ENCODE results near the gene ZDHHC21. TPM values are rescaled to one million over a fixed set of nuclear protein-coding genes. Genes with fewer than 3 reads are reported as not detected.

The ZDHHC21 gene
- total RNA-seq, result 1 to 10 TPM; 6.0 to 7.3 TPM

- DNase-seq (peak; percentile 77), ATAC-seq (ENCODE audit: low read depth) (peak; percentile 95)
- Mint-ChIP-seq H3K9me3 (no peaks in the 10 kb centered on the region), H3K27ac (peak within 1 kb of the TSS; percentile 91), H3K27me3 (peaks cover 6% of the 10 kb centered on the region), H3K4me1 (peaks cover 24% of the 10 kb centered on the region), H3K36me3 (peaks cover 7% of the 10 kb centered on the region), H3K4me3 (peak within 1 kb of the TSS; percentile 91)
- POLR2A ChIA-PET, result interaction anchor here (0.6 kb wide), 1 partner anchor 87 kb away, joined by 3 read pairs; no protein-coding TSS in a partner anchor
These were observed at the start of gene ZDHHC21 for GRCh38 chr9:14693251-14693861. Gene ZDHHC21 (minus strand): TSS chr9:14693432. CDS start chr9:14674340, 19,092 bp downstream.

GRCh38 chr9:14741369-14741768 lies 48.1 kb upstream of the ZDHHC21 start:
- Mint-ChIP-seq H3K4me3 (no peak overlapping the region), H3K36me3 (no peaks in the 10 kb centered on the region), H3K9me3 (no peaks in the 10 kb centered on the region), H3K27me3 (peaks cover 17% of the 10 kb centered on the region), H3K27ac (no peak overlapping the region), H3K4me1 (no peaks in the 10 kb centered on the region)
- no peak for ATAC-seq (ENCODE audit: low read depth)
- POLR2A ChIA-PET, result no interaction called here
- no peak for DNase-seq

GRCh38 chr9:14733133-14733532 lies 39.9 kb upstream of the ZDHHC21 start:
- DNase-seq (no peak), ATAC-seq (ENCODE audit: low read depth) (no peak)
- no peaks in the 10 kb centered on the region for H3K4me1 Mint-ChIP-seq
- H3K9me3 Mint-ChIP-seq, result no peaks in the 10 kb centered on the region
- no peak overlapping the region for H3K27ac Mint-ChIP-seq
- POLR2A ChIA-PET, result no interaction called here
- no peaks in the 10 kb centered on the region for H3K36me3 Mint-ChIP-seq
- H3K27me3 Mint-ChIP-seq, result peaks cover 12% of the 10 kb centered on the region
- no peak overlapping the region for H3K4me3 Mint-ChIP-seq

- DNase-seq (no peak), ATAC-seq (ENCODE audit: low read depth) (no peak)
- Mint-ChIP-seq H3K36me3 (no peaks in the 10 kb centered on the region), H3K27me3 (peaks cover 8% of the 10 kb centered on the region), H3K4me1 (no peaks in the 10 kb centered on the region), H3K4me3 (no peak overlapping the region), H3K9me3 (no peaks in the 10 kb centered on the region), H3K27ac (no peak overlapping the region)
- POLR2A ChIA-PET, result no interaction called here
These were observed 38.2 kb upstream of the ZDHHC21 start for GRCh38 chr9:14731294-14731981.

GRCh38 chr9:14730461-14730898 lies 37.2 kb upstream of the ZDHHC21 start:
- Mint-ChIP-seq H3K9me3 (no peaks in the 10 kb centered on the region), H3K4me1 (no peaks in the 10 kb centered on the region), H3K27ac (no peak overlapping the region), H3K36me3 (no peaks in the 10 kb centered on the region), H3K4me3 (no peak overlapping the region), H3K27me3 (peaks cover 8% of the 10 kb centered on the region)
- ATAC-seq (ENCODE audit: low read depth), result no peak
- POLR2A ChIA-PET, result no interaction called here
- DNase-seq, result no peak

- Mint-ChIP-seq H3K9me3 (no peaks in the 10 kb centered on the region), H3K4me3 (no peak overlapping the region), H3K27me3 (peaks cover 19% of the 10 kb centered on the region), H3K36me3 (no peaks in the 10 kb centered on the region), H3K27ac (no peak overlapping the region), H3K4me1 (no peaks in the 10 kb centered on the region)
- POLR2A ChIA-PET, result no interaction called here
- DNase-seq, result no peak
- ATAC-seq (ENCODE audit: low read depth), result no peak
These were observed 30.1 kb upstream of the ZDHHC21 start for GRCh38 chr9:14723301-14723700.

GRCh38 chr9:14722391-14723035 lies 29.3 kb upstream of the ZDHHC21 start, which contains the start of gene CER1:
Gene CER1 (minus strand): TSS chr9:14722733. CDS start chr9:14722672, 61 bp downstream.
- H3K9me3 Mint-ChIP-seq, result no peaks in the 10 kb centered on the region
- H3K27me3 Mint-ChIP-seq, result peaks cover 20% of the 10 kb centered on the region
- no peak within 1 kb of the TSS for H3K4me3 Mint-ChIP-seq
- H3K27ac Mint-ChIP-seq, result no peak within 1 kb of the TSS
- POLR2A ChIA-PET, result no interaction called here
- ATAC-seq (ENCODE audit: low read depth) (no peak), DNase-seq (no peak)
- no peaks in the 10 kb centered on the region for H3K4me1 Mint-ChIP-seq
- no peaks in the 10 kb centered on the region for H3K36me3 Mint-ChIP-seq

GRCh38 chr9:14719231-14719923 lies 26.1 kb upstream of the ZDHHC21 start:
- no peak overlapping the region for H3K4me3 Mint-ChIP-seq
- ATAC-seq (ENCODE audit: low read depth) (no peak), DNase-seq (no peak)
- no peaks in the 10 kb centered on the region for H3K9me3 Mint-ChIP-seq
- H3K27me3 Mint-ChIP-seq, result peaks cover 20% of the 10 kb centered on the region
- H3K4me1 Mint-ChIP-seq, result no peaks in the 10 kb centered on the region
- POLR2A ChIA-PET, result no interaction called here
- H3K27ac Mint-ChIP-seq, result no peak overlapping the region
- H3K36me3 Mint-ChIP-seq, result no peaks in the 10 kb centered on the region

GRCh38 chr9:14715102-14715501 lies 21.9 kb upstream of the ZDHHC21 start:
- no peaks in the 10 kb centered on the region for H3K36me3 Mint-ChIP-seq
- DNase-seq (no peak), ATAC-seq (ENCODE audit: low read depth) (no peak)
- no peak overlapping the region for H3K27ac Mint-ChIP-seq
- H3K9me3 Mint-ChIP-seq, result no peaks in the 10 kb centered on the region
- H3K27me3 Mint-ChIP-seq, result peaks cover 21% of the 10 kb centered on the region
- H3K4me3 Mint-ChIP-seq, result no peak overlapping the region
- POLR2A ChIA-PET, result no interaction called here
- no peaks in the 10 kb centered on the region for H3K4me1 Mint-ChIP-seq

GRCh38 chr9:14713187-14713767 lies 20.0 kb upstream of the ZDHHC21 start:
- no peak overlapping the region for H3K27ac Mint-ChIP-seq
- POLR2A ChIA-PET, result no interaction called here
- no peaks in the 10 kb centered on the region for H3K36me3 Mint-ChIP-seq

GRCh38 chr9:14710804-14711203 lies 17.6 kb upstream of the ZDHHC21 start:
- H3K4me1 Mint-ChIP-seq, result no peaks in the 10 kb centered on the region
- peaks cover 9% of the 10 kb centered on the region for H3K27me3 Mint-ChIP-seq
- no peak overlapping the region for H3K4me3 Mint-ChIP-seq
- no peaks in the 10 kb centered on the region for H3K36me3 Mint-ChIP-seq
- ATAC-seq (ENCODE audit: low read depth) (no peak), DNase-seq (no peak)
- POLR2A ChIA-PET, result no interaction called here
- no peak overlapping the region for H3K27ac Mint-ChIP-seq
- H3K9me3 Mint-ChIP-seq, result peaks cover 6% of the 10 kb centered on the region

More at GRCh38 chr9:14713187-14713767, 20.0 kb upstream of the ZDHHC21 start:
- no peak for ATAC-seq (ENCODE audit: low read depth)
- Mint-ChIP-seq H3K4me3 (no peak overlapping the region), H3K27me3 (peaks cover 11% of the 10 kb centered on the region), H3K9me3 (peaks cover 2% of the 10 kb centered on the region), H3K4me1 (no peaks in the 10 kb centered on the region)
- no peak for DNase-seq

GRCh38 chr9:14706530-14707140 lies 13.4 kb upstream of the ZDHHC21 start:
- ATAC-seq (ENCODE audit: low read depth) (no peak), DNase-seq (no peak)
- Mint-ChIP-seq H3K27ac (no peak overlapping the region), H3K36me3 (peaks cover 2% of the 10 kb centered on the region), H3K4me1 (no peaks in the 10 kb centered on the region), H3K4me3 (no peak overlapping the region), H3K27me3 (peaks cover 9% of the 10 kb centered on the region), H3K9me3 (peaks cover 16% of the 10 kb centered on the region)
- POLR2A ChIA-PET, result no interaction called here

- Mint-ChIP-seq H3K27me3 (peaks cover 7% of the 10 kb centered on the region), H3K4me1 (no peaks in the 10 kb centered on the region), H3K9me3 (peaks cover 16% of the 10 kb centered on the region), H3K27ac (no peak overlapping the region), H3K4me3 (no peak overlapping the region), H3K36me3 (peaks cover 2% of the 10 kb centered on the region)
- DNase-seq (no peak), ATAC-seq (ENCODE audit: low read depth) (no peak)
- POLR2A ChIA-PET, result no interaction called here
These were observed 11.8 kb upstream of the ZDHHC21 start for GRCh38 chr9:14705079-14705478.
